NCI-H748 (cell line): ENCODE data around the gene DSPP.
A peak's percentile ranks its signal among the peaks of the same experiment; 100 is the strongest.
"Not testable (repeated sequence)": the region's sequence is repeated elsewhere in the genome, so short reads cannot be mapped to it uniquely, and the experiment has no call there.

ENCODE experiments used
- DNase-seq: peaks from one replicate; lab custom pipeline; 2025; ENCODE audit not compliant: unreplicated experiment; lab: John Stamatoyannopoulos, UW

The DSPP gene

DNA sequence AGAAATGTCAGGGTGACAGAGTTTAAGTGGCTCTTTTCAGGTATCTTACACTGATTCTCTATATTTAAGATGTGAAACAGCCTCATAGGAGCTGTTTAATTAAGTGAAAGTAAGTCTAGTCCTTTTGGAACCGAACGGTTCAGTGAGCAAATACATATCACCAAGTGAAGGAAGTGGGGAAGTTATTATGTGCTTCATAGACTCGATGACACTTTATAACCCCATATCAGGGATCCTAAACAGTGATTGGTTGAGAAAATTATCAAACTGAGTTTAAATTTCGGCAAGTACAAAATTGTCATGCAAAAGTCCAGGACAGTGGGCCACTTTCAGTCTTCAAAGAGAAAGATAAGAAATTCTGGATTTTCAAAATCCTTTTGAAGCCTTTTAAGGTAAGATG is at the start of gene DSPP:
Gene DSPP (plus strand): TSS at position 301 of the 400 bp plus-strand sequence. CDS start 2,380 bp downstream, outside the sequence.
- no peak for DNase-seq

DNA sequence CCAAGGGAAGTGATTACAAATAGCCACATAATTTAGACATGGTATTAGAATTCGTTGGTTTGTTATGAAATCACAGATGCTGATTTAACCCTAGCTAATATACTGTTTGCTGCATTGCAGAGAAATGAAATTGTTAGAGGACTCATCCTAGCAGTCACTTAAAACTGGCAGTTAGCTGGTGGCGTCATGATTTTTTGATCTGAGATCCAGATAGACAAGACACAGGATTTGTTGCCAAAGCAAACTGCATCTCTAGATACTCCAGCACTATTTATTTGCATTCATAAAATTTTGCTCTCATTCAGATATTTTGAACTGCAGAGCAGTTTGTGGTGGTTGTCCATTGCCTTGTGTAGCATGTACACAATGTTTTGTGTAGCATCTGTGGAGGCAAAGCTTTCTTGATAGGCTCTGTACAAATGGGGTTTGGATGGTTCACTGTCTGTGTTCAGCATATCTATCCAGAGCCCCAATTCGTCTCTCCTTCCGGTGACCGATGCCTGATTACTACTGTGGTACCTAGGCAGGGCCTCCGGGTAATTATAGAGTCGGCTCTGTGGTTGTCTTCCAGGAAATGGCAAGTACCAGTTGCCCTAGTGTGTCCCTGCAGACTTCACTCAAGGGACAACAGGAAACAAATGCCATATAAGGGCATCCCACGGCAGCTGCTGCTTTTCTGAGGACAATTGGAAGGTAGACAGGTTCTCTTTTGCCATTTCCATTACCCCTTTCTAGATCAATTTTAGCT is 49.1 kb upstream of the DSPP start:
- peak; percentile 90 for DNase-seq

DNA sequence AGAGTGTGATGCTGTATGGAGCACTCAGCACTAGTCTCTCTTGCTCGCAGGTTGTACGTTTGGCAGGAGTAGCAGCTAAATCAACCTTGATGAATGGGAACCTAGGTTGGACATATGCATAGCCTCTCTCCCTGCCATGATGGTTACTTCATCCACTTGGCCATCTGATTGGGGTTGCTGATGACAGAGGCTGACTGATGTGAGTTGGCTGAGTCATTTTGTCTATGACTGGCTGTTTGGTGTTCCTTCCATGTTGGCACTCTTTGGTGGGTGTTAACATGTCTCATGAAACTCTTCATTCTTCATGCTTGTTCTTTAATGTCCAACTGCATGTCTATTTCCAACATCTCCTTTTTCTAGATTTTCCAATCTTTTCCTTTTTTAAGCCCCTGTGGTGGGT is 47.5 kb upstream of the DSPP start:
- no peak for DNase-seq

DNA sequence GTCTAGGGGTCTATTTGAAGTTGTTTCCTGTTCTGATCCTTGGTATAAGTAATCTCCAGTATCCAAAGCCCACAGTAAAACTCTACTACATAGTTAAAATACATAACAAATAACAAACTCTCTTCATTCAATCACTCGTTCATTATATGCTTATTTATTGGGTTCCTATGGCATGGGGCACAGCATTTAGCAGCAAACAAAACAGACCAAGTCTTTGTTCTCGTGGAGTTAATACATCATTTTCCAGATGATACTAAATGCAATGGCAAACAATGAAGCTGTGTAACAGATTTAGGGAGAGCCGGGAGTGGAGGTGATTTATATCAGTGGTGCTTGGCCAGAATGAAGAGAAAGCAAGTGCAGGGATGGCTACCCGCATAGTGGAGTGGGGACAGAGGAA is 42.6 kb upstream of the DSPP start:
- peak; percentile 20 for DNase-seq

DNA sequence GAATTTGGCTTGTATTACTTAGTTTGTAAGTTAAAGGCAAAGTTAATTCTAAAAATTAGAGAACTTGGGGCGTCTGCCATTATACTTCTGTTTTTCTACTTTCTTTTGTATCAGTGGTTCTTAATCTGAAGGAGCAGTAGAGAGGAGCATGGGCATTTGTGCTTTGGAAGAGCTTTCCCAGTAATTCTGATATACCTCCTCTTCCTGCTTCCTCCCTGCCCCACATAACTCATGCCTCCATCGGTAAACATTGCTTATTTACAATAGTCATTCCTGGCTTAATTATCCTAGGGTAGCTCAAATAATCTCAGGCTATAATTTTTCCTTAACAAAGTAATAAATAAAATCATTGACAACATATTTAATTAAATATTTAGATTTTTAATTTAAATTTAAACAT is 42.1 kb upstream of the DSPP start:
- peak; percentile 21 for DNase-seq

DNA sequence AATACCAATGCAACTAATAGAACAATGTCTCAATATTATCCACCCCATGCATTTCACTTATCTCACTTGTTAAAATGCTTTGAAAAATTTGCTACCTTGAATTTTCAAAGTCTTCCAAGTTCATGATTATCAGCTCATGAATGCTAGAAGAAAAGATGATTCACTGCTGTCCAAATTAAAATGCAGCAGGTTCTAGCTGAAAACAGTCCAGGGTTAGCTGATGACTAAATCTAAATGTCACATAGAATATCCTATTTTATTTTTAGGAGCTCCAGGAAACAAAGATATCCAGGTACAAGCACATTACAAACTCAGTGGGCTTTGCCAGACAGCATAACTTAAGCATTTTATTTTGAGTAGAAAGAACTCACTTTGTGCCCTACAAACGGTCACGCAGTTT is 41.1 kb upstream of the DSPP start:
- no peak for DNase-seq

DNA sequence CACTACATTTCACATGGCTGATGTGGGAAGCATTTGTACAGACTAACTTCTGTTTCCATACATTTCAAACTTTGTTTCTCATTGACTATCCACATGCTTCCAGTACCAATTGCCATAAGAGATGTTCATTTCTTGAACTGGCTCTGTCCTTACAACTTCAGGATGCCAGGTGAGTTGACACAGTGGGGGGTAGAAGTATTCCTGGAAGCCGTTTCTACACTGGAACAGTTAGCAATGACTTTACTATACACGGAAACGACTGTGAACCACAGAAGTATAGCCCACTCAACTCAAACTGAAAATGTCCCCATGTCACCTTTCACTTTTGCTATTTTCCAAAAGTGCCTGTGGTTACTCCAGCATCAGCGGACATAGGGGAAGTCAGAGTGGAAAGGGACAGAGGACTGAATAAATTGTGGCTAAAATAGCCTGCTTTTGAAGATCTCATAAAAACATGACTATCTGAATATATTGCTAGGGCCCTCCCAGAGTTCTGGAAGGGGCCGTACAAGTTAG is 38.0 kb upstream of the DSPP start:
- no peak for DNase-seq

DNA sequence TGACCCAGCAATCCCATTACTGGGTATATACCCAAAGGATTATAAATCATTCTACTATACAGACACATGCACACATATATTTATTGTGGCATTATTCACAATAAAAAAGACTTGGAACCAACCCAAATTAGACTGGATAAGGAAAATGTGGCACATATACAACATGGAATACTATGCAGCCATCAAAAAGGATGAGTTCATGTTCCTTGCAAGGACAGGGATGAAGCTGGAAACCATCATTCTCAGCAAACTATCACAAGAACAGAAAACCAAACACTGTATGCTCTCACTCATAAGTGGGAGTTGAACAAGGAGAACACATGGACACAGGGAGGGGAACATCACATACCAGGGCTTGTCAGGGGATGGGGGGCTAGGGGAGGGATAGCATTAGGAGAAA is 34.0 kb upstream of the DSPP start:
- DNase-seq: not testable (repeated sequence)

DNA sequence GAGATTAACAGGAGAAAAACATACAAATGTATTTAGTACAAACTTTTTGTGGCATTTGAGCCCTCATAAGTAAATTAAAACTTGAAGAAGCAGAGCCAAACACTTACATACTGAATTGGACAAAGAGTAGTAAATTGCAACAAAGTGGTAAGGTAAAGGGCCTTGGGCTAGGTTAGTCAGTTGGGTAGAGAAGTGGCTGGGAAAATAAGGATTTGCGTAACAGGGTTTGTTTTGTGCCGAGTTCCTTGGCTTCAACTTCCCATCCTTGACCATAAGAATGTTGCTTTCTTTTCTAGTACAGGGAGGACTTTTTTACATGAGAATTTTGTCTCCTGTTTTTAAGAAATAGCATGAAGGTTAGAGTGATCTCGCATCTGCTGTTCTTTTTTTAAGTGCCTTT is 33.3 kb upstream of the DSPP start:
- DNase-seq: no peak

DNA sequence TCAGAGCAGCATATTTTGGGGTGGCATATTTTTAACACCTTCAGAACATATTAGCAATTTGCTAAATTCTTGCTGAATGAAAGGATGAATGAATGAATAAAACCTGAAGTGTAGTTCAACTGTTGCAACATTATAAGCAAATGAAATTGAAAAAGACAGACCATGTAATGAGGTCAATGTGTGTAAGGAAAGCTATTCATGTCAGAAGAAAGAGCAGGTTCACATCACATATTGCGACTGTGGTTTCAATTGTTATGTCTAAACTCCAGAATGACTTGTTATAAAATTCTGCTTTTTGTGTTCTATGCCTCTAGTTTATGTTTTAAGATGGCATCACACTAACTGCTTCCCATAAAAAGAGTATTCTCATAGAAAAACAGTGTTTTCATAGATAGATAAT is 32.9 kb upstream of the DSPP start:
- no peak for DNase-seq

DNA sequence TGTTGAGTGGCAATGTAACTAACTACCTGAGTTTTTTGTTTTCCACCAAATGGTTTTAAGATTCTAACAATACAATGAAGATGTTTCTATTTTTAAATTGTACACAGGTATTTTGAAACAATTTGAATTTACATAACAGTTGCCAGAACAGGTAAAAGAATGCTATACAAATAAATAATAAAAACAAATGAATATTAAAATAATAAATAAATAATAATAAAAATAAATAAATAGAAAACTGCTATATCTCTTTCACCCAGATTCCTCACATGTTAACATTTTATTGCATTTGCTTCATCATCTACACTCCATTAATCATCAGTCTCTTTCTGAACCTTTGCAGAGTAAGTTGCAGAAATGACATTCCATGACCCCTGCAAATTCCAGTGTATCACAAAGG is 32.3 kb upstream of the DSPP start:
- no peak for DNase-seq

DNA sequence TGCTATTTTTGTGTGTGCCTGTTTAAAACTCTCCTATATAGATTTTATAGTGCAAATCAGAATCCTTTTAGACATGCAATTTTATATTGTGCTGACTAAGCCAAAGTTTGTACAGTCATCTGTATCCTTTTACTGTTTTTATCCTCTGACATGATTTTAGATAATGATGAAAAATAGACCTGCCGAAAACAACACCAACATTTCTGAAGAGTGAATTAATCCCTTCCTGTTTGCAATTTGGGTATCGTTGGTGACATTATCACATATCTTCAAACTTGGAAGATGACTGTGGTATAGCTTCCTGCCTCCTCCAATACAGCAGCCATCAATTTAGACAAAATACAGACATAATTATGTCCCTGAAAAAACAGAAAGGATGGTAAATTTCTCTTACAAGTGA is 28.9 kb upstream of the DSPP start:
- DNase-seq: no peak

DNA sequence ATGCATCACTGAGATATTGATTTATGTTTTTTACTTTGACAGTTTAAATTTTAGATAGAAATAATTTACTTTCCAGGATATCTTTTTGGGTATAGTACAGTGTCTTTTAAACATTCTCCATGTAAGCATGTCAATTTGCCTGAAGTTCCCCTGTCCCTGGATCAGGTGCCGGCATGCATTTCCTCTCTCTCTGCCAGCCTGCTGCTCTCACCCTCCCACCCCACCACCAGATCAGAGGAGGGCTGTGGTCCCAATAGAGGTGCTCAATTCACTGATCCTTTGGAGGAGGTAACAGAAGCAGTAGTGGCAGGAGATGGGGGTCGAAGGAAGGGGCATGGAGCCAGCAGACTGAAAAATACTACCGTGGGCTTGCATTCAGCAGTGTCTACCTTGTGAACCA is 28.3 kb upstream of the DSPP start:
- no peak for DNase-seq

DNA sequence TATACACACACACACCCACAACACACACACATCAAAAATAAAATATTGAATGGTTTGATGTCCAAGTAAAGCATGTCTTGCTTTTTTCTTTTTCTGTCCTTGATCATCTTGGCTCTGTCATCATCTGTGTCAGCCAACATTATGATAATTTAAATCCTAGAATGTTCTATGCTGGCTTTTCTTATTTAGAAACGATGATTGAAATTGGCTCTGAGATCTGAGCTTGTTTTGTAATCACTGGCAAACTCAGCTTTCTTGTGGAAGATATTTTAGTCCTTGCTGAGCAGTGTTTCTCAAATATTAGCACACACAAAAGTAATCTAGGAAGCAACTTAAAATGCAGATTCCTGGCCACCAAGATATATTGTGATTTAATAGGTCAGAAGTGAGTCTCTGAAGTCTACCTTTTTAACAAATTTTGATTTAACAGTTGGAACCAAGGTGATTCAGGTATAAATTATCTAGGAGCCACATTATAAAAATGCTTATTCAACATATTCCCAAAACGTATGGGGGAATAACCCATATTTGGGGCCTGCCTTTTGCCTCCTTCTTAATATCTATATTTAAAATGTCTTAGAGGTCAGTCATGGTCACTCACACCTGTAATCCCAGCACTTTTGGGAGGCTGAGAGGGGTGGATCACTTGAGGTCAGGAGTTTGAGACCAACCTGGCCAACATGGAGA is 24.0 kb upstream of the DSPP start:
- no peak for DNase-seq

DNA sequence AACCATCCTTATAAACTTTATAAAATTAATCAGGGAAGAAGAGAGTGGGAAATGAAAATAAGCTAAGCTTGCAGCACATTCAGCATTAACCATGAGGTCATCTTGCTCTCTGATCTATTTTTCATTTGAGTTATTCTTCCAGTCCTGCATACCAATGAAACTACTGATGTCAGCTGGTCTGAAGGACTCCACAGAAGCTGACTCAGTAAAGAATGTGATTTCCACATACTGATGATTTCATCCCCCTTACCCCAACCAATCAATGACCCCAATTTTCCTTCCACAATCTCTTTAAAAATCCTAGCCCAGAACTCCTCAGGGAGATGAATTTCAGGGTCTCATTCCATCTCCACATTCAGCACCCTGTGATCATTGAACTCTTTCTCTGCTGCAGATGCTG is 18.8 kb upstream of the DSPP start:
- DNase-seq: no peak

DNA sequence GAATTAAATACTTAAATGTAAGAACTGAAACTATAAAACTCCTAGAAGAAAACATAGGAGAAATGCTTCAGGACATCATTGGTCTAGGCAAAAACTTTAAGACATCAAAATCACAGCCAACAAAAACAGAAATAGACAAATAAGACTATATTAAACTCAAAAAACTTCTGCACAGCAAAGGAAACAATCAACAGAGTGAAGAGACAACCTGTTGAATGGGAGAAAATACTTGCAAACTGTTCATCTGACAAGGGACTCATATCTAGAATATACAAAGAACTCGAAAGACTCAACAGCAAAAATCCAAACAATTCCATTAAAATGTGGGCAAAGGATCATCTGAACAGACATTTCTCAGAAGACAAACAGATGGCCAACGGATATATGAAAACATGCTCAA is 16.2 kb upstream of the DSPP start:
- DNase-seq: no peak

DNA sequence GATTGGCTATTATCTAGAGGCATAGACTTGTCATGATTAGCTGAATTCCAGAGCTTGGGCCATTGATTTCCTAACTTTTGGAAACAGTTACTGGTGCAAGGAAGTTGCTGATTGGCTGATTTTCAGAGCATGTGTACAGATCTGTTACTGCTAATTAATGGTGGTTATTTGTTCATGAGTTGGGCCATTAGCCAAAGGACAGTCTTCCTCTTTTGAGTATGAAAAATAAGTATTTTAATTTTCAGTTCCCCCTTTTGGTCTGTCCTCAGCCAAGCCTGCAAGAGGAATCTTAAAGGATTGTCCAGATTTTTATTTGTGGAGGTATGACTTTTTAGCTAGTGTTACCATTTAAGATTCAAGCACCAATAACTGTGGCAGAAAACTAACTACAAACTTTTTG is 7.0 kb upstream of the DSPP start:
- no peak for DNase-seq

DNA sequence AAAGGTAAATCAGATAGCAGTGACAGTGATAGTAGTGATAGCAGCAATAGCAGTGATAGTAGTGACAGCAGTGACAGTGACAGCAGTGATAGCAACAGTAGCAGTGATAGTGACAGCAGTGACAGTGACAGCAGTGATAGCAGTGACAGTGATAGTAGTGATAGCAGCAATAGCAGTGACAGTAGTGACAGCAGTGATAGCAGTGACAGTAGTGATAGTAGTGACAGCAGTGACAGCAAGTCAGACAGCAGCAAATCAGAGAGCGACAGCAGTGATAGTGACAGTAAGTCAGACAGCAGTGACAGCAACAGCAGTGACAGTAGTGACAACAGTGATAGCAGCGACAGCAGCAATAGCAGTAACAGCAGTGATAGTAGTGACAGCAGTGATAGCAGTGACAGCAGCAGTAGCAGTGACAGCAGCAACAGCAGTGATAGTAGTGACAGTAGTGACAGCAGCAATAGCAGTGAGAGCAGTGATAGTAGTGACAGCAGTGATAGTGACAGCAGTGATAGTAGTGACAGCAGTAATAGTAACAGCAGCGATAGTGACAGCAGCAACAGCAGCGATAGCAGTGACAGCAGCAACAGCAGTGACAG is 6.1 kb downstream of the DSPP start:
- DNase-seq: no peak

DNA sequence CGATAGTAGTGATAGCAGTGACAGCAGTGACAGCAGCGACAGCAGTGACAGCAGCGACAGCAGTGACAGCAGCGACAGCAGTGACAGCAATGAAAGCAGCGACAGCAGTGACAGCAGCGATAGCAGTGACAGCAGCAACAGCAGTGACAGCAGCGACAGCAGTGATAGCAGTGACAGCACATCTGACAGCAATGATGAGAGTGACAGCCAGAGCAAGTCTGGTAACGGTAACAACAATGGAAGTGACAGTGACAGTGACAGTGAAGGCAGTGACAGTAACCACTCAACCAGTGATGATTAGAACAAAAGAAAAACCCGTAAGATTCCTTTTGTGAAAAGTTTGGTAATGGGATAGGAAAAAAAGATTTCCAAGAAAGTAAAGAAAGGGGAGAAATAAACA is 7.9 kb downstream of the DSPP start:
- no peak for DNase-seq

DNA sequence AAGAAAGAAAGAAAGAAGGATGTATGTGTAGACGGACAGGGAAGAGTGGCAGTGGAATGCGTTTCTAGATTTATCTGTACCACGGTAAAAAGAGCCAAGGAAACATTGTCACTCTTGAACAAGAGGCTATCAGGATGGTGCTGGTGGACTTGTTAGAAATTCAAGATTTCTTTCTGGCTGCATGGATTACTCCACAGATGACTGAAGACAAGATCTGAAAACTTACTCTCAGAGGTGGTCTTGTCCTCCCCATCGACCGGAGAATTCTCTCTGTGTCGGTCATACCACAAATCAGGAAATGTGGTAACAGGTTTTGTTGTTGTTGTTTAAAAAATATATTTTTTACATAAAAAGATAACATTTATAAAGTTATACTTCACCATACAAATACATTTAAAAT is 11.8 kb downstream of the DSPP start:
- DNase-seq: no peak

DNA sequence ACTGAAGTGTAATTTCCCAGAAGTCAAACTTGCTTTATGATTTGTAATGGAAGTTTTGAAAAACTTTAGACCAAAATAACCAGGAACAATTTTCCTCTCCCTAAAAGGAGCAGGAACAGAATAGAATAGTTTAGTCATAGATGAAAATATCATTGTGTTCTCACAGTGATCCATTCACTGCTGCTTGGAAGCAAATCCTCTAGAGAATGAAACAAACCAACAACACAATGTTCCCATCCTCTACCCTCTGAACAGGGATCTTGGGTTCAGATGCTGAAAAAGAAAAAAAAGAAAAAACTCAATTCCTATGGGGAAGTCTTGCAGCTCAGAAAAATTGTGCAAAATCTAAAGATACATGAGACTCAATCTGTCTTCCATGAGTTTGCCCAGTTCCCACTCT is 12.2 kb downstream of the DSPP start:
- no peak for DNase-seq

DNA sequence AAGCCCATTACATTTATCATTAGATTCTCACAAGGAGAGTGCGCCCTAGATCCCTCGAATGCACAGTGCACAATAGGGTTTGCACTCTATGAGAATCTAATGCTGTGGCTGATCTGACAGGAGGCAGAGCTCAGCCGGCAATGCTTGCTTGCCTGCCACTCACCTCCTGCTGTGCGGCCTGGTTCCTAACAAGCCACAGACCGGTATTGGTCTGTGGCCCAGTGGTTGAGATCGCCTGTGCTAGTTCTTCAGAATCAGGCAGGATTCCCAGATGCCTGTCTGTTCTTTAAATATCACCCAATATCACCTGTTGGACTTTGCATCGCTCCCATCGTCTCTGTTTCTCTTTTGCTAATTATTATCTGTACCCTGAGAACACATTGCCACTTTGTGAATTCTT is 14.0 kb downstream of the DSPP start:
- DNase-seq: no peak
